ENCODE data around the gene ZSCAN18.

Gene ZSCAN18

GRCh38 chr19:58086825-58087710 is 11.0 kb downstream of the ZSCAN18 start:
- DNase-seq (ENCODE audit: low read depth): no peak

GRCh38 chr19:58085348-58085875 is 12.6 kb downstream of the ZSCAN18 start:
- no peak for DNase-seq (ENCODE audit: low read depth)

GRCh38 chr19:58084596-58085347 is 13.3 kb downstream of the ZSCAN18 start:
- no peak for DNase-seq (ENCODE audit: low read depth)

- no peak for DNase-seq (ENCODE audit: low read depth)
Observed at GRCh38 chr19:58083021-58083420, 15.0 kb downstream of the ZSCAN18 start.

GRCh38 chr19:58079792-58080191 is 18.2 kb downstream of the ZSCAN18 start:
- DNase-seq (ENCODE audit: low read depth): no peak

GRCh38 chr19:58067240-58067912 is 30.7 kb downstream of the ZSCAN18 start:
- DNase-seq (ENCODE audit: low read depth): no peak

- DNase-seq (ENCODE audit: low read depth): no peak
Observed at GRCh38 chr19:58063712-58064111, 34.3 kb downstream of the ZSCAN18 start.

GRCh38 chr19:58060231-58060630 is 37.8 kb downstream of the ZSCAN18 start:
- DNase-seq (ENCODE audit: low read depth): no peak

- no peak for DNase-seq (ENCODE audit: low read depth)
Observed at GRCh38 chr19:58059671-58060078, 38.4 kb downstream of the ZSCAN18 start.

GRCh38 chr19:58059003-58059670 is 38.9 kb downstream of the ZSCAN18 start, which contains the start of gene ZNF135:
TSS of gene ZNF135 (plus strand) at chr19:58059282. CDS start at chr19:58060003, 721 bp downstream.
- peak; percentile 85 for DNase-seq (ENCODE audit: low read depth)

GRCh38 chr19:58058467-58058866 is 39.6 kb downstream of the ZSCAN18 start:
- DNase-seq (ENCODE audit: low read depth): no peak

- no peak for DNase-seq (ENCODE audit: low read depth)
Observed at GRCh38 chr19:58056861-58057260, 41.2 kb downstream of the ZSCAN18 start.

GRCh38 chr19:58056261-58056660 is 41.8 kb downstream of the ZSCAN18 start:
- DNase-seq (ENCODE audit: low read depth): no peak

- DNase-seq (ENCODE audit: low read depth): peak; percentile 28
Observed at GRCh38 chr19:58054901-58055874, 42.8 kb downstream of the ZSCAN18 start.

- DNase-seq (ENCODE audit: low read depth): no peak
Observed at GRCh38 chr19:58053480-58054156, 44.4 kb downstream of the ZSCAN18 start.

- DNase-seq (ENCODE audit: low read depth): no peak
Observed at GRCh38 chr19:58052256-58052655, 45.8 kb downstream of the ZSCAN18 start.

- no peak for DNase-seq (ENCODE audit: low read depth)
Observed at GRCh38 chr19:58047672-58048071, 50.4 kb downstream of the ZSCAN18 start.

- no peak for DNase-seq (ENCODE audit: low read depth)
Observed at GRCh38 chr19:58046856-58047255, 51.2 kb downstream of the ZSCAN18 start.

GRCh38 chr19:58045411-58046050 is 52.5 kb downstream of the ZSCAN18 start:
- no peak for DNase-seq (ENCODE audit: low read depth)

Data from fibroblast of gingiva (primary cell).